Cardiac atrium fibroblast (primary cell): ENCODE data around the gene COMMD2. TPM values are rescaled to one million over a fixed set of nuclear protein-coding genes. Genes with fewer than 3 reads are reported as not detected.

Experiments used
- total RNA-seq: library from RNA; depleted of rRNA; stranded (reverse); fragments of >200 nt; gene quantifications from 2 replicates; pipeline ENCODE4 v1.2.3, GENCODE V29; 2015

The COMMD2 gene
- 26.4 and 62.6 TPM in 2 replicates for total RNA-seq

DNA sequence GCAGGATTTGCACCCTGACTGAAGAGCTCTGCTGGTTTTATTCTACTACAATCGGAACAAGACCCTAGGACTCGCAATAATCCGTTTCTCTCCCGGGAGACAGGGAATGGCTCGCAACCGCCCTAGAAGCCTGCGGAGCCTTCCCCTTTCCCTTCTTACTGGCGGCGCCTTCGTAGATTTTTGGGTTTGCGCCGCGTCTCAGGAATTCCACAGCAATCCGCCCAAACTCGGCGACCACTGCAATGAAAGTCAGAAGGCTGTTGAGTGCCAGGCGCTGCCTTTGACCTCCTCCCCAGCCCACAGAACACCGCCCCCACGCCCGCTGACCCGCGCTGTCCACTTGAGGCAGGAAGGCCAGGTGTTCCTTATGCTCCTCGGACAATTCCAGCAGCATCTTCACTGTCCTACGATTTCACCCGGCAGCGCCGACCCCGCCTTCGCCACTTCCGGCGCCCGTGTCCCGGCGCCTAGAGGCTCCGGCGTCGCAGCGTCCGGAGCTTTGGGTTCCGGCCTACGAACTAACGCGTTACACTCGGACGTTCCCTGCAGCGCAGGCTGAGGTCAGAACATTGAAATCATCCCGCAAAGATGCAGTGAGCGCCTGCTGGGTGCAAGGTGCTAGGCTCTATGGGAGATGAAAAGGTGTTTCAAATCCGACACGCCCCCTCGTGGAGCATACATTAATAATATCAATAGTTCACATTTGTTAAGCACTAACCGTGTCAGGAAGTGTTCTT is at the start of gene COMMD2:
COMMD2 (minus strand) TSS at position 439 of the 737 bp plus-strand sequence; CDS start at position 394, 45 bp downstream.

DNA sequence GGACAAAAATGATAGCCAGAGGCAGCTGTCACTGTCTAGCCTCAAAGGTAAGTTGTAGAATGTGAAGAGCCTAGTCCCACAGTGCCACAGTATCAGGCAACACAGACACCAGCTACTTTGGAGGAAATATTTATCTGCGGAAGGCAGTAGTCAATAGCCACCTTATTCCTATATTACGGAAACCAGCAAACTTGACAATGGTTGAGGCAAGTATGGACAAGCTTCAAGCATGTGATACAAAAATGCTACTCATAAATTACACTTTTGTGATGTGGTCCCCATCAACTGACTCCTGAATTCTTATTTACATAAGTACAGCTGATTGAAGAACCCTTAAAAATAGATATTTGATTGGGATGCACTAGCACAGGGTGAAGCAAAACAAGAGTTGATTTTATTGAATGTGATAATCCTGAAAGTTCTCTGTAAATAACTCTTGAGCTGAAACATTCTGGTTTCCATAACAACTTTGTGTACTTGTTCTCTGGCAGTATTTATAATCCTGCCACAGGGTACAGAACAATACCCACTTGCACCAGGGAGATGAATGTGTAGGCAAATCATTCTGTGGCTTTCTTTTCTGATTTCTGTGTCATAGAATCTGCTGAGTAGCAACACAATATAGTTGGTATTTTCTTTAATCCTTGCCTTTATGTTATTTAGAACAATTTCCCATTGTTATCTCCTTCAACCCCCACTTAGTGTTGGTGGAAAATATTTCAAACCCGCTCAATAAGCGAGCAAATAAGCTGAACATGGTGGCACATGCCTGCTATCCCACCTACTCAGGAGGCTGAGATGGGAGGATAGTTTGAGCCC is 40.4 kb upstream of the COMMD2 start, which contains the start of gene ANKUB1:
ANKUB1 (minus strand) TSS at position 103 of the 819 bp plus-strand sequence. CDS start 188 bp downstream, outside the sequence.

Other genes starting within 250 kb of the COMMD2 start
- 44.2 and 74.7 TPM in 2 replicates for gene WWTR1, start 94.5 kb downstream of the COMMD2 start, total RNA-seq
- not detected in 2 replicates for gene ANKUB1, start 40.1 kb upstream of the COMMD2 start, total RNA-seq
- gene RNF13, start 60.7 kb upstream of the COMMD2 start, total RNA-seq, result 39.2 and 66.4 TPM in 2 replicates
- 52.7 and 54.9 TPM in 2 replicates for gene PFN2, start 218.4 kb upstream of the COMMD2 start, total RNA-seq